ENCODE data around the gene PPFIA1. TPM values are rescaled to one million over a fixed set of nuclear protein-coding genes. Genes with fewer than 3 reads are reported as not detected.

Gene PPFIA1
- total RNA-seq, 5 donors from 2014 or later (not counting 1 experiment from before 2014, with no cell fraction given) = 41.0 to 50.7 (median 49.6) TPM

- CTCF ChIA-PET = no interaction called here
- H3K27me3 Mint-ChIP-seq = no peaks in the 10 kb centered on the region
- no peak overlapping the region for H3K27ac ChIP-seq (ENCODE audit: low read length)
Observed at GRCh38 chr11:70313945-70314344, 43.5 kb downstream of the PPFIA1 start.

GRCh38 chr11:70314730-70315129 is 44.2 kb downstream of the PPFIA1 start:
- WGBS (ENCODE audit: insufficient coverage) = 100% methylated on average over 5 of the region's 10 CpGs
- Mint-ChIP-seq H3K27me3 (no peaks in the 10 kb centered on the region), H3K9me3 (no peaks in the 10 kb centered on the region), H3K27ac (no peak overlapping the region), H3K4me1 (peaks cover 15 to 23% (median 23%) of the 10 kb centered on the region in 3 donors), H3K36me3 (peaks cover 32% of the 10 kb centered on the region), H3K4me3 (no peak overlapping the region)
- H3K9me3 ChIP-seq = no peaks in the 10 kb centered on the region
- ChIA-PET CTCF (no interaction called here), POLR2A (no interaction called here)
- H3K27ac ChIP-seq (ENCODE audit: low read length) = no peak overlapping the region
- H3K4me1 ChIP-seq (ENCODE audit: control insufficient read depth in 1 of 2, extremely low read depth in 1 of 2, insufficient read depth in 2 of 2, low read length in 2 of 2) = no peaks in the 10 kb centered on the region
- no peaks in the 10 kb centered on the region for H3K27me3 ChIP-seq (replicated peaks in 1 of 2; ENCODE audit: control insufficient read depth in 2 of 2, extremely low read depth in 1 of 2, insufficient read depth in 2 of 2, low read length in 1 of 2)
- H3K4me3 ChIP-seq (ENCODE audit: control insufficient read depth in 1 of 2, extremely low read depth in 1 of 2, low read length in 1 of 2) = no peak overlapping the region
- DNase-seq (peak in 1 of 35 experiments; percentile 5), ATAC-seq (replicated peaks in 1 of 4) (no peak)
- H3K36me3 ChIP-seq (ENCODE audit: control insufficient read depth in 2 of 2, extremely low read depth in 1 of 2, insufficient read depth in 1 of 2, low read length in 1 of 2) = peaks cover 5 to 28% of the 10 kb centered on the region in 2 donors

More at GRCh38 chr11:70313945-70314344, 43.5 kb downstream of the PPFIA1 start:
- H3K27me3 ChIP-seq (replicated peaks in 1 of 2; ENCODE audit: control insufficient read depth in 2 of 2, extremely low read depth in 1 of 2, insufficient read depth in 2 of 2, low read length in 1 of 2) = no peaks in the 10 kb centered on the region
- H3K4me3 ChIP-seq (ENCODE audit: control insufficient read depth in 1 of 2, extremely low read depth in 1 of 2, low read length in 1 of 2) = no peak overlapping the region
- H3K9me3 ChIP-seq = no peaks in the 10 kb centered on the region
- WGBS (ENCODE audit: insufficient coverage) = 81% methylated on average over 7 of the region's 8 CpGs
- no peaks in the 10 kb centered on the region for H3K4me1 ChIP-seq (ENCODE audit: control insufficient read depth in 1 of 2, extremely low read depth in 1 of 2, insufficient read depth in 2 of 2, low read length in 2 of 2)
- no peak overlapping the region for H3K27ac Mint-ChIP-seq
- H3K4me1 Mint-ChIP-seq = peaks cover 15 to 23% (median 23%) of the 10 kb centered on the region in 3 donors
- peaks cover 35% of the 10 kb centered on the region for H3K36me3 Mint-ChIP-seq
- H3K36me3 ChIP-seq (ENCODE audit: control insufficient read depth in 2 of 2, extremely low read depth in 1 of 2, insufficient read depth in 1 of 2, low read length in 1 of 2) = peaks cover 2 to 21% of the 10 kb centered on the region in 2 donors
- no peak overlapping the region for H3K4me3 Mint-ChIP-seq
- no peaks in the 10 kb centered on the region for H3K9me3 Mint-ChIP-seq
- ATAC-seq (replicated peaks in 1 of 4) = no peak
- POLR2A ChIA-PET = no interaction called here
- DNase-seq = no peak

- Histone ChIP-seq H3K27me3 (replicated peaks in 1 of 2; ENCODE audit: control insufficient read depth in 2 of 2, extremely low read depth in 1 of 2, insufficient read depth in 2 of 2, low read length in 1 of 2) (no peaks in the 10 kb centered on the region), H3K36me3 (ENCODE audit: control insufficient read depth in 2 of 2, extremely low read depth in 1 of 2, insufficient read depth in 1 of 2, low read length in 1 of 2) (peaks cover 12 to 37% of the 10 kb centered on the region in 2 donors), H3K9me3 (no peaks in the 10 kb centered on the region), H3K4me1 (ENCODE audit: control insufficient read depth in 1 of 2, extremely low read depth in 1 of 2, insufficient read depth in 2 of 2, low read length in 2 of 2) (no peaks in the 10 kb centered on the region), H3K27ac (ENCODE audit: low read length) (no peak overlapping the region), H3K4me3 (ENCODE audit: control insufficient read depth in 1 of 2, extremely low read depth in 1 of 2, low read length in 1 of 2) (no peak overlapping the region)
- H3K36me3 Mint-ChIP-seq = peaks cover 26% of the 10 kb centered on the region
- no peak overlapping the region for H3K4me3 Mint-ChIP-seq
- peaks cover 14 to 23% (median 22%) of the 10 kb centered on the region in 3 donors for H3K4me1 Mint-ChIP-seq
- ChIA-PET POLR2A (no interaction called here), CTCF (no interaction called here)
- H3K9me3 Mint-ChIP-seq = no peaks in the 10 kb centered on the region
- H3K27me3 Mint-ChIP-seq = no peaks in the 10 kb centered on the region
- no peak overlapping the region for H3K27ac Mint-ChIP-seq
- ATAC-seq (replicated peaks in 1 of 4) = no peak
- DNase-seq = no peak
- 80% methylated on average over 1 of the region's 4 CpGs for WGBS (ENCODE audit: insufficient coverage)
Observed at GRCh38 chr11:70315716-70316115, 45.2 kb downstream of the PPFIA1 start.

GRCh38 chr11:70317581-70318305 is 47.3 kb downstream of the PPFIA1 start:
- Mint-ChIP-seq H3K9me3 (no peaks in the 10 kb centered on the region), H3K27ac (no peak overlapping the region), H3K36me3 (peaks cover 25% of the 10 kb centered on the region), H3K4me3 (no peak overlapping the region), H3K4me1 (peaks cover 10 to 14% (median 14%) of the 10 kb centered on the region in 3 donors), H3K27me3 (no peaks in the 10 kb centered on the region)
- no peak overlapping the region for H3K27ac ChIP-seq (ENCODE audit: low read length)
- ATAC-seq (replicated peaks in 1 of 4) (no peak), DNase-seq (no peak)
- CTCF ChIA-PET = no interaction called here
- POLR2A ChIA-PET = no interaction called here
- no peaks in the 10 kb centered on the region for H3K9me3 ChIP-seq
- H3K4me3 ChIP-seq (ENCODE audit: control insufficient read depth in 1 of 2, extremely low read depth in 1 of 2, low read length in 1 of 2) = no peak overlapping the region
- H3K36me3 ChIP-seq (ENCODE audit: control insufficient read depth in 2 of 2, extremely low read depth in 1 of 2, insufficient read depth in 1 of 2, low read length in 1 of 2) = peaks cover 21 to 40% of the 10 kb centered on the region in 2 donors
- H3K4me1 ChIP-seq (ENCODE audit: control insufficient read depth in 1 of 2, extremely low read depth in 1 of 2, insufficient read depth in 2 of 2, low read length in 2 of 2) = no peaks in the 10 kb centered on the region
- H3K27me3 ChIP-seq (replicated peaks in 1 of 2; ENCODE audit: control insufficient read depth in 2 of 2, extremely low read depth in 1 of 2, insufficient read depth in 2 of 2, low read length in 1 of 2) = no peaks in the 10 kb centered on the region
- 98% methylated on average over 6 of the region's 14 CpGs for WGBS (ENCODE audit: insufficient coverage)

- Histone ChIP-seq H3K4me3 (ENCODE audit: control insufficient read depth in 1 of 2, extremely low read depth in 1 of 2, low read length in 1 of 2) (no peak overlapping the region), H3K4me1 (ENCODE audit: control insufficient read depth in 1 of 2, extremely low read depth in 1 of 2, insufficient read depth in 2 of 2, low read length in 2 of 2) (no peaks in the 10 kb centered on the region), H3K27ac (ENCODE audit: low read length) (no peak overlapping the region), H3K36me3 (ENCODE audit: control insufficient read depth in 2 of 2, extremely low read depth in 1 of 2, insufficient read depth in 1 of 2, low read length in 1 of 2) (peaks cover 30 to 48% of the 10 kb centered on the region in 2 donors), H3K27me3 (replicated peaks in 1 of 2; ENCODE audit: control insufficient read depth in 2 of 2, extremely low read depth in 1 of 2, insufficient read depth in 2 of 2, low read length in 1 of 2) (no peaks in the 10 kb centered on the region), H3K9me3 (no peaks in the 10 kb centered on the region)
- no peaks in the 10 kb centered on the region for H3K9me3 Mint-ChIP-seq
- DNase-seq (no peak), ATAC-seq (replicated peaks in 1 of 4) (no peak)
- CTCF ChIA-PET = interaction anchor here in 1 of 2 donors (0.6 kb wide), 1 partner anchor 610 kb away, joined by 4 read pairs; no protein-coding TSS in a partner anchor
- POLR2A ChIA-PET = no interaction called here
- 96% methylated on average over 9 of the region's 10 CpGs for WGBS (ENCODE audit: insufficient coverage)
- no peak overlapping the region for H3K4me3 Mint-ChIP-seq
- peaks cover 29% of the 10 kb centered on the region for H3K36me3 Mint-ChIP-seq
- no peak overlapping the region for H3K27ac Mint-ChIP-seq
- H3K27me3 Mint-ChIP-seq = no peaks in the 10 kb centered on the region
- H3K4me1 Mint-ChIP-seq = peaks cover 0 to 5% (median 0%) of the 10 kb centered on the region in 3 donors
Observed at GRCh38 chr11:70319396-70320076, 49.0 kb downstream of the PPFIA1 start.

GRCh38 chr11:70322666-70323065 is 52.2 kb downstream of the PPFIA1 start:
- no peaks in the 10 kb centered on the region for H3K4me1 ChIP-seq (ENCODE audit: control insufficient read depth in 1 of 2, extremely low read depth in 1 of 2, insufficient read depth in 2 of 2, low read length in 2 of 2)
- ChIA-PET POLR2A (no interaction called here), CTCF (no interaction called here)
- no peak overlapping the region for H3K4me3 ChIP-seq (ENCODE audit: control insufficient read depth in 1 of 2, extremely low read depth in 1 of 2, low read length in 1 of 2)
- WGBS (ENCODE audit: insufficient coverage) = no CpG with 5 or more reads among the region's 2 CpGs
- DNase-seq (no peak), ATAC-seq (replicated peaks in 1 of 4) (no peak)
- Mint-ChIP-seq H3K36me3 (peaks cover 41% of the 10 kb centered on the region), H3K4me1 (peaks cover 0 to 5% (median 0%) of the 10 kb centered on the region in 3 donors), H3K4me3 (no peak overlapping the region), H3K9me3 (no peaks in the 10 kb centered on the region), H3K27me3 (no peaks in the 10 kb centered on the region), H3K27ac (no peak overlapping the region)
- no peak overlapping the region for H3K27ac ChIP-seq (ENCODE audit: low read length)
- H3K36me3 ChIP-seq (ENCODE audit: control insufficient read depth in 2 of 2, extremely low read depth in 1 of 2, insufficient read depth in 1 of 2, low read length in 1 of 2) = peaks cover 32 to 74% of the 10 kb centered on the region in 2 donors
- no peaks in the 10 kb centered on the region for H3K9me3 ChIP-seq
- no peaks in the 10 kb centered on the region for H3K27me3 ChIP-seq (replicated peaks in 1 of 2; ENCODE audit: control insufficient read depth in 2 of 2, extremely low read depth in 1 of 2, insufficient read depth in 2 of 2, low read length in 1 of 2)
